ENCODE results near the gene PCDH20.

PCDH20 gene

GRCh38 chr13:61415749-61416148 lies at the start of gene PCDH20:
PCDH20 (minus strand) TSS chr13:61415849; CDS start chr13:61415158, 691 bp downstream.
- no peaks in the 10 kb centered on the region for H3K79me2 ChIP-seq (ENCODE audit: insufficient read depth, low read length)
- no peaks in the 10 kb centered on the region for H3F3A ChIP-seq (ENCODE audit: insufficient read depth)
- H3K27ac ChIP-seq (ENCODE audit: low read depth, low read length) = no peak within 1 kb of the TSS
- no peaks in the 10 kb centered on the region for H4K20me1 ChIP-seq (ENCODE audit: low read depth, low read length)
- H3K9me3 ChIP-seq (ENCODE audit: insufficient read depth, low read length) = no peaks in the 10 kb centered on the region
- no peaks in the 10 kb centered on the region for H3K9me2 ChIP-seq (replicated peaks; ENCODE audit: insufficient read depth, low read length)
- no peak within 1 kb of the TSS for H3K4me2 ChIP-seq (ENCODE audit: low read depth, low read length, poor library complexity, severe bottlenecking)
- H3K36me3 ChIP-seq (ENCODE audit: low read length) = no peaks in the 10 kb centered on the region
- H2AFZ ChIP-seq (ENCODE audit: low read depth, low read length, severe bottlenecking) = no peak within 1 kb of the TSS
- TF ChIP-seq CTCF (IDR thresholded peaks at IDR 0.05; ENCODE audit: insufficient read depth, low read length, poor library complexity, severe bottlenecking) (no peak), EZH2phosphoT487 (conservative IDR thresholded peaks at IDR 0.05; ENCODE audit: low read length) (no peak)
- H3K27me3 ChIP-seq (ENCODE audit: low read length) = no peaks in the 10 kb centered on the region
- no peak within 1 kb of the TSS for H3K9ac ChIP-seq (ENCODE audit: low read length)
- H3K4me3 ChIP-seq (ENCODE audit: insufficient read depth, low read length, poor library complexity, severe bottlenecking) = no peak within 1 kb of the TSS

- Histone ChIP-seq H3K9me2 (replicated peaks; ENCODE audit: insufficient read depth, low read length) (no peaks in the 10 kb centered on the region), H3K79me2 (ENCODE audit: insufficient read depth, low read length) (no peaks in the 10 kb centered on the region), H3K4me2 (ENCODE audit: low read depth, low read length, poor library complexity, severe bottlenecking) (no peak overlapping the region), H3K36me3 (ENCODE audit: low read length) (no peaks in the 10 kb centered on the region), H3K9ac (ENCODE audit: low read length) (no peak overlapping the region), H3K27ac (ENCODE audit: low read depth, low read length) (no peak overlapping the region), H4K20me1 (ENCODE audit: low read depth, low read length) (no peaks in the 10 kb centered on the region), H3K4me3 (ENCODE audit: insufficient read depth, low read length, poor library complexity, severe bottlenecking) (no peak overlapping the region), H3K27me3 (ENCODE audit: low read length) (no peaks in the 10 kb centered on the region), H3K9me3 (ENCODE audit: insufficient read depth, low read length) (no peaks in the 10 kb centered on the region), H2AFZ (ENCODE audit: low read depth, low read length, severe bottlenecking) (peak overlapping the region; percentile 68), H3F3A (ENCODE audit: insufficient read depth) (no peaks in the 10 kb centered on the region)
- no peak for TF ChIP-seq CTCF (IDR thresholded peaks at IDR 0.05; ENCODE audit: insufficient read depth, low read length, poor library complexity, severe bottlenecking)
- TF ChIP-seq EZH2phosphoT487 (conservative IDR thresholded peaks at IDR 0.05; ENCODE audit: low read length) = no peak
Observed at GRCh38 chr13:61463024-61463423, 47.4 kb upstream of the PCDH20 start.

GRCh38 chr13:61453121-61453520 lies 37.5 kb upstream of the PCDH20 start:
- no peak overlapping the region for H2AFZ ChIP-seq (ENCODE audit: low read depth, low read length, severe bottlenecking)

More at GRCh38 chr13:61453121-61453520, 37.5 kb upstream of the PCDH20 start:
- Histone ChIP-seq H3K36me3 (ENCODE audit: low read length) (no peaks in the 10 kb centered on the region), H4K20me1 (ENCODE audit: low read depth, low read length) (no peaks in the 10 kb centered on the region), H3K79me2 (ENCODE audit: insufficient read depth, low read length) (no peaks in the 10 kb centered on the region), H3K4me2 (ENCODE audit: low read depth, low read length, poor library complexity, severe bottlenecking) (no peak overlapping the region), H3F3A (ENCODE audit: insufficient read depth) (no peaks in the 10 kb centered on the region), H3K9me3 (ENCODE audit: insufficient read depth, low read length) (no peaks in the 10 kb centered on the region), H3K27ac (ENCODE audit: low read depth, low read length) (no peak overlapping the region), H3K9ac (ENCODE audit: low read length) (no peak overlapping the region), H3K4me3 (ENCODE audit: insufficient read depth, low read length, poor library complexity, severe bottlenecking) (no peak overlapping the region), H3K9me2 (replicated peaks; ENCODE audit: insufficient read depth, low read length) (no peaks in the 10 kb centered on the region), H3K27me3 (ENCODE audit: low read length) (no peaks in the 10 kb centered on the region)
- TF ChIP-seq EZH2phosphoT487 (conservative IDR thresholded peaks at IDR 0.05; ENCODE audit: low read length) (no peak), CTCF (IDR thresholded peaks at IDR 0.05; ENCODE audit: insufficient read depth, low read length, poor library complexity, severe bottlenecking) (no peak)
